HepG2 (cell line): ENCODE data around the gene SIRT7. TPM values are rescaled to one million over a fixed set of nuclear protein-coding genes. Genes with fewer than 3 reads are reported as not detected.

Source experiments
- ARNTL ChIP-seq: sonication (generic); formaldehyde crosslinking; IDR thresholded peaks from 2 replicates; pipeline ENCODE4 v1.4.0; 2020; ENCODE audit warnings: mild to moderate bottlenecking, missing genetic modification reagents
- EEA1 ChIP-seq: sonication (generic); formaldehyde crosslinking; IDR thresholded peaks from 2 replicates; pipeline ENCODE4 v1.5.1; 2020; ENCODE audit warnings: mild to moderate bottlenecking, missing genetic modification reagents, borderline replicate concordance
- GABPB1 ChIP-seq: IDR thresholded peaks from 2 replicates; pipeline ENCODE4 v1.6.1; 2016; ENCODE audit warnings: mild to moderate bottlenecking, missing genetic modification reagents, moderate library complexity, missing compliant biosample characterization
- MED13 ChIP-seq: sonication (generic); formaldehyde crosslinking; IDR thresholded peaks from 2 replicates; pipeline ENCODE4 v1.5.0; 2020; ENCODE audit warnings: missing genetic modification reagents
- MTF2 ChIP-seq: sonication (generic); formaldehyde crosslinking; IDR thresholded peaks from 2 replicates; pipeline ENCODE4 v1.5.0; 2020; ENCODE audit warnings: missing genetic modification reagents, borderline replicate concordance
- NFE2L1 ChIP-seq: sonication (generic); formaldehyde crosslinking; IDR thresholded peaks from 2 replicates; pipeline ENCODE4 v1.4.0; 2020; ENCODE audit warnings: missing genetic modification reagents, mild to moderate bottlenecking, borderline replicate concordance
- PAWR ChIP-seq: sonication (generic); formaldehyde crosslinking; IDR thresholded peaks from 2 replicates; pipeline ENCODE4 v1.4.0; 2020; ENCODE audit warnings: missing genetic modification reagents, mild to moderate bottlenecking, borderline replicate concordance
- RBFOX2 ChIP-seq: fragments of 200-400 bp; formaldehyde crosslinking; IDR thresholded peaks from 2 replicates; pipeline ENCODE4 v1.6.1; 2017; ENCODE audit warnings: low read depth, mild to moderate bottlenecking, low read length
- REPIN1 ChIP-seq: sonication (generic); formaldehyde crosslinking; IDR thresholded peaks from 2 replicates; pipeline ENCODE4 v1.8.0; 2022; ENCODE audit warnings: missing genetic modification reagents, low read depth, mild to moderate bottlenecking, borderline replicate concordance
- U2AF2 ChIP-seq: fragments of 200-400 bp; formaldehyde crosslinking; IDR thresholded peaks from 2 replicates; pipeline ENCODE4 v1.6.1; 2017; ENCODE audit warnings: low read depth, mild to moderate bottlenecking, low read length
- ZBTB2 ChIP-seq: sonication (generic); formaldehyde crosslinking; IDR thresholded peaks from 2 replicates; pipeline ENCODE4 v1.8.0; 2022; ENCODE audit warnings: low read depth, missing genetic modification reagents
- ZNF142 ChIP-seq: sonication (generic); formaldehyde crosslinking; IDR thresholded peaks from 2 replicates; pipeline ENCODE4 v1.4.0; 2020; ENCODE audit warnings: missing genetic modification reagents
- ZNF546 ChIP-seq: sonication (generic); formaldehyde crosslinking; conservative IDR thresholded peaks from 2 replicates; pipeline ENCODE4 v1.8.1; 2023; ENCODE audit warnings: mild to moderate bottlenecking, missing genetic modification reagents
- ZNF615 ChIP-seq: sonication (generic); formaldehyde crosslinking; IDR thresholded peaks from 2 replicates; pipeline ENCODE4 v1.5.0; 2020; ENCODE audit warnings: mild to moderate bottlenecking, missing genetic modification reagents, borderline replicate concordance
- ZNF710 ChIP-seq: sonication (generic); formaldehyde crosslinking; IDR thresholded peaks from 2 replicates; pipeline ENCODE4 v1.5.0; 2020; ENCODE audit warnings: mild to moderate bottlenecking, missing genetic modification reagents, borderline replicate concordance
- ZNF768 ChIP-seq: sonication (generic); formaldehyde crosslinking; IDR thresholded peaks from 2 replicates; pipeline ENCODE4 v1.4.0; 2020; ENCODE audit warnings: missing genetic modification reagents
- ZNF773 ChIP-seq: sonication (generic); formaldehyde crosslinking; IDR thresholded peaks from 2 replicates; pipeline ENCODE4 v1.4.0; 2020; ENCODE audit warnings: missing genetic modification reagents, borderline replicate concordance
- ZSCAN20 ChIP-seq: sonication (generic); formaldehyde crosslinking; IDR thresholded peaks from 2 replicates; pipeline ENCODE4 v1.4.0; 2020; ENCODE audit warnings: missing genetic modification reagents, mild to moderate bottlenecking, borderline replicate concordance
- polyA plus RNA-seq, 8 experiments: library from polyadenylated mRNA; depleted of rRNA in 3 of 8; stranded (reverse) in 7 of 8; unstranded in 1 of 8; fragments of >200 nt; fragmentation: Illumina TruSeq in 4 of 8; extraction: Trizol in 4 of 8; gene quantifications; 2 replicates each; pipeline versions ENCODE4 v1.2.1 to v1.2.3, GENCODE V29; 2011 to 2016; ENCODE audit warnings: low read depth in 4 of 8, missing spikeins in 1 of 8, mixed read lengths in 1 of 8; ENCODE audit not compliant: insufficient read depth in 1 of 8
- total RNA-seq, 5 experiments: library from RNA; depleted of rRNA; stranded (reverse); fragments of >200 nt; fragmentation: Illumina TruSeq; extraction: Trizol; gene quantifications; 2 replicates each; pipeline ENCODE4 v1.2.3, GENCODE V29; 2016; ENCODE audit warnings: low read depth in 1 of 5

Gene SIRT7
- total and polyA plus RNA-seq, 2 of the 13 experiments (the other 11 are each of a cell fraction or from before 2014, with no cell fraction given) = 8.3 to 24.8 TPM

GRCh38 chr17:81867991-81868673 lies 49.8 kb downstream of the SIRT7 start (continued):
- no peak for TF ChIP-seq ZNF710 (CRISPR knock-in tag)
- no peak for TF ChIP-seq NFE2L1 (CRISPR knock-in tag)
- TF ChIP-seq EEA1 (CRISPR knock-in tag) = no peak; the same call in 1 of the 2 replicates
- TF ChIP-seq PAWR = no peak; the same call in 1 of the 2 replicates
- 0 out of 2 replicates have a peak, but pooled peaks have one; percentile 13 for TF ChIP-seq REPIN1
- TF ChIP-seq U2AF2 = 0 out of 2 replicates have a peak, but pooled peaks have one; percentile 18
- TF ChIP-seq GABPB1 = peak; percentile 31; the same call in 1 of the 2 replicates
- TF ChIP-seq ZBTB2 = peak; percentile 71; the same call in 1 of the 2 replicates
- peak; percentile 35; the same call in 1 of the 2 replicates for TF ChIP-seq MED13
- no peak; the same call in 1 of the 2 replicates for TF ChIP-seq ARNTL
- 0 out of 2 replicates have a peak, but pooled peaks have one; percentile 72 for TF ChIP-seq ZNF615 (CRISPR knock-in tag)
- 0 out of 2 replicates have a peak, but pooled peaks have one; percentile 40 for TF ChIP-seq ZSCAN20 (CRISPR knock-in tag)
- TF ChIP-seq ZNF546 (CRISPR knock-in tag) = peak; percentile 23; the same call in 1 of the 2 replicates
- peak; percentile 70; the same call in 1 of the 2 replicates for TF ChIP-seq ZNF768
- no peak for TF ChIP-seq ZNF773 (CRISPR knock-in tag)
- peak; percentile 32; the same call in 1 of the 2 replicates for TF ChIP-seq ZNF142 (CRISPR knock-in tag)
- 0 out of 2 replicates have a peak, but pooled peaks have one; percentile 53 for TF ChIP-seq MTF2
- peak; percentile 84 for TF ChIP-seq RBFOX2
